ENCODE results near the gene DMD. TPM values are rescaled to one million over a fixed set of nuclear protein-coding genes. Genes with fewer than 3 reads are reported as not detected.

The DMD gene
- total RNA-seq, 1 donor from 2014 or later, result 1.7 TPM

DNA sequence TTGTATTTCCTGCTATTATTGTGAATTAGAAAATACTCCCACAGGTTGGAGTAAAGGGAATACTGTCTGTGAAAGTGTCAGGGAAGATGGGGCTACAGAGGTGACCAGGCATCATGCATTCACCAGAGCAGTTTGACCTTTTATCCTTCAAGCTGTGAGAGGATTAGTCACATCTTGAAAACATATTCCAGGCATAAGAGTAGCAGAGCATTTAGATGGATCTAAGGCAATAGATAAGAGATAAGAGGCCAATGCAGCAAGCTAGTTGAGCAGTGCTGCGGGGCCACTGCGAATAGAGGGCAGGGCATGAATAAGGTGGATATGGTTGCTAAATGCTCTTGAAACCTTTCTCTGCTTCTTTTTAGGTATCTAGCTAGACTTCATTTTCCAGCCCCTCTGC is 1668.8 kb downstream of the DMD start:
- no peaks in the 10 kb centered on the region for H3K9me3 Mint-ChIP-seq (ENCODE audit: unreplicated experiment)
- H3K27ac Mint-ChIP-seq (ENCODE audit: unreplicated experiment), result no peak overlapping the region
- H3K4me3 Mint-ChIP-seq (ENCODE audit: unreplicated experiment), result no peak overlapping the region
- H3K27me3 Mint-ChIP-seq (ENCODE audit: unreplicated experiment), result no peaks in the 10 kb centered on the region
- H3K4me1 Mint-ChIP-seq (ENCODE audit: low read depth, unreplicated experiment), result no peaks in the 10 kb centered on the region
- DNase-seq, result no peak
- H3K36me3 Mint-ChIP-seq (ENCODE audit: unreplicated experiment), result no peaks in the 10 kb centered on the region
- TF ChIP-seq, protein P1, sequence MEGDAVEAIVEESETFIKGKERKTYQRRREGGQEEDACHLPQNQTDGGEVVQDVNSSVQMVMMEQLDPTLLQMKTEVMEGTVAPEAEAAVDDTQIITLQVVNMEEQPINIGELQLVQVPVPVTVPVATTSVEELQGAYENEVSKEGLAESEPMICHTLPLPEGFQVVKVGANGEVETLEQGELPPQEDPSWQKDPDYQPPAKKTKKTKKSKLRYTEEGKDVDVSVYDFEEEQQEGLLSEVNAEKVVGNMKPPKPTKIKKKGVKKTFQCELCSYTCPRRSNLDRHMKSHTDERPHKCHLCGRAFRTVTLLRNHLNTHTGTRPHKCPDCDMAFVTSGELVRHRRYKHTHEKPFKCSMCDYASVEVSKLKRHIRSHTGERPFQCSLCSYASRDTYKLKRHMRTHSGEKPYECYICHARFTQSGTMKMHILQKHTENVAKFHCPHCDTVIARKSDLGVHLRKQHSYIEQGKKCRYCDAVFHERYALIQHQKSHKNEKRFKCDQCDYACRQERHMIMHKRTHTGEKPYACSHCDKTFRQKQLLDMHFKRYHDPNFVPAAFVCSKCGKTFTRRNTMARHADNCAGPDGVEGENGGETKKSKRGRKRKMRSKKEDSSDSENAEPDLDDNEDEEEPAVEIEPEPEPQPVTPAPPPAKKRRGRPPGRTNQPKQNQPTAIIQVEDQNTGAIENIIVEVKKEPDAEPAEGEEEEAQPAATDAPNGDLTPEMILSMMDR (IDR thresholded peaks at IDR 0.05; ENCODE audit: partially characterized antibody, unreplicated experiment), result no peak

DNA sequence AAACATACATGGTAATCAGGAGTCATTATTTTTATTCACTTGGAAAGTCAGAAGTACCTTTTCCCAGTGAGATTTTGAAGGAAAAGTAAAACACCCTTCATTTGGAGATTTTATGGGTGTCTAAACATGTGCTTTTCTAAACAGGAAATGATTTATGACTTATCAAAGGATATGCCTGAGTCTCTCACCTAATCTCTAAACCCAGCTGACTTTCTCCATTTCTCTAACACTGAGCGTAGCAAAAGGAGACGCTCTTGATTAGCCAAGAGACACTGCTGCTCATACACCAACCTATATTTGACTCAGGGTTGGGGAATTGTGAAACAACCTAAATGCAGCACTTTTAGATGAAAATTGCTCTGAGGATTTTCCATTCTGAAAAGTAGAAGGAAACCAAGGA is 1671.0 kb downstream of the DMD start:
- H3K27ac Mint-ChIP-seq (ENCODE audit: unreplicated experiment), result no peak overlapping the region
- H3K4me3 Mint-ChIP-seq (ENCODE audit: unreplicated experiment), result no peak overlapping the region
- H3K36me3 Mint-ChIP-seq (ENCODE audit: unreplicated experiment), result no peaks in the 10 kb centered on the region
- DNase-seq, result no peak
- TF ChIP-seq, protein P1 (IDR thresholded peaks at IDR 0.05; ENCODE audit: partially characterized antibody, unreplicated experiment), result no peak
- no peaks in the 10 kb centered on the region for H3K4me1 Mint-ChIP-seq (ENCODE audit: low read depth, unreplicated experiment)
- H3K9me3 Mint-ChIP-seq (ENCODE audit: unreplicated experiment), result no peaks in the 10 kb centered on the region
- H3K27me3 Mint-ChIP-seq (ENCODE audit: unreplicated experiment), result no peaks in the 10 kb centered on the region

DNA sequence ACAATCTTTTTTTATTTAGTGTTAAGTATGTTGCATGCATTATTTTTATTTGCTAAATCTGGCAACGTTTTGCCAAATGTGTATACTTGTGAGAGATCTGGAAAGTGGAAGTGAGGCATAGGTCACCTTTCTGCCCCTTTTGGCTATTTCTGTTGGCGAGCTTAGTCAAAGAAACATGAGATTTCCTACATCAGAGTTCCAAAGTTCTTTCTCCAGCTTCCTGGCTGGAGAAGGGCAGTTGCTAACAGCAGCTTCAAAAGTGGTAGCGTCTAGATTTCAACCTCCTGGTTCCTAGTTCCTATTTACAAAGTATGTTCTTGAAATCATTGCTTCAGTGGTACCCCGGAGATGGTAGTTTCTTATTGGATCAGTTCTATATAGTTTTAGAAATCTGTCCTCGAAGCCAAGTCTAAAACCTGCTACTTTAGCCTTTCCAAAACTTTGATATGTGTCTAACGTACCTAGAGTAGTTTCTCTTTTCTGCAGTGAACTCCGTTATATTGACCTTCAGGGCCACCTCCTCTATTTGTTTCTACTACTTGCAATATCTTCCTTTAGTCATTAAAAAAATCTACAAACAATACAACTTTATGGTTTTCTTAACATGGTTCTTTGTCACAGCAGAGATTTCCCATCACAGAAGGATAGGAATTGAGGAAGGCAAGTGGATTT is 1683.8 kb downstream of the DMD start:
- TF ChIP-seq, protein P1 (IDR thresholded peaks at IDR 0.05; ENCODE audit: partially characterized antibody, unreplicated experiment), result no peak
- no peak for DNase-seq
- Mint-ChIP-seq H3K27ac (ENCODE audit: unreplicated experiment) (no peak overlapping the region), H3K9me3 (ENCODE audit: unreplicated experiment) (no peaks in the 10 kb centered on the region), H3K27me3 (ENCODE audit: unreplicated experiment) (no peaks in the 10 kb centered on the region), H3K4me3 (ENCODE audit: unreplicated experiment) (no peak overlapping the region), H3K36me3 (ENCODE audit: unreplicated experiment) (no peaks in the 10 kb centered on the region), H3K4me1 (ENCODE audit: low read depth, unreplicated experiment) (no peaks in the 10 kb centered on the region)

DNA sequence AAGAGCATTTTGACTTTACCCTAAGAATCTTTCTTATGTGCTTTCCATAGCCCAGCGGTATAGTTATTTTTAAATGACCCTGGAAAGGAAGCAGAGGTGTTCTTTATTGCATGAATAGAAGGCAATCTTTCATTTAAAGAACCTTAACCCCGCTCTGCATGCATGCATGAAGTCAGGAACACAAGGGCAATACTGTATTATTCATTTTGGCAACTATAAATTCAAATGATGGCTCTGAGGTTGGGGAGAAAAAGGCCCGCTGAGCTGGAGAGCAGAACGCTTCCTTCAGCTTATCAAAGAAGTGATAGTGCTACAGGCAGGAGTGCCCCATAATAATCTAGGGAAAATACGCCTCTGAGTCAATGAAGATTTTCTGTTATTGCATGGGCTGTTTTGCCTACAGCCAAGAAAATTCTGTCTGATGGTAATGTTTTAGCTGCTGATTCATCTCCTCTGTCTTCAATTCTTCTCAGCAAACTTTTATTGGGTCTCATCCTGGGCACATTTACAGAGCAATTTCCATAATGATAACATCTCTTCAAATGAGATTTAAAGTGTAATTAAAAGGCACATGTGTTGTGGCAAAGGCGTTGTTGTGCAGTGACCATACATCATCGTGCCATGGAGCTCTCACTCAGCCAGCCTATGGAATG is 1687.3 kb downstream of the DMD start:
- Mint-ChIP-seq H3K4me3 (ENCODE audit: unreplicated experiment) (no peak overlapping the region), H3K9me3 (ENCODE audit: unreplicated experiment) (peaks cover 3% of the 10 kb centered on the region)
- DNase-seq, result no peak

More for the DNA sequence above, 1687.3 kb downstream of the DMD start:
- Mint-ChIP-seq H3K36me3 (ENCODE audit: unreplicated experiment) (no peaks in the 10 kb centered on the region), H3K27ac (ENCODE audit: unreplicated experiment) (no peak overlapping the region), H3K4me1 (ENCODE audit: low read depth, unreplicated experiment) (no peaks in the 10 kb centered on the region), H3K27me3 (ENCODE audit: unreplicated experiment) (peaks cover 1% of the 10 kb centered on the region)
- TF ChIP-seq, protein P1 (IDR thresholded peaks at IDR 0.05; ENCODE audit: partially characterized antibody, unreplicated experiment), result no peak
